Islet of Langerhans (tissue), 1 donor: ENCODE results near the gene CCDC89.
"Not testable (repeated sequence)": the region's sequence is repeated elsewhere in the genome, so short reads cannot be mapped to it uniquely, and the experiment has no call there.

Experiments used
- FAIRE-seq: peaks from one replicate; lab custom pipeline; 2011; peaks lifted over from hg19 to GRCh38; lab: Jason Lieb, UNC

CCDC89 gene

GRCh38 chr11:85685125-85685819 lies 723 bp downstream of the CCDC89 start:
- no peak for FAIRE-seq

- no peak for FAIRE-seq
These were observed 3.4 kb downstream of the CCDC89 start for GRCh38 chr11:85682330-85683305.

GRCh38 chr11:85680897-85681296 lies 5.1 kb downstream of the CCDC89 start:
- no peak for FAIRE-seq

GRCh38 chr11:85679576-85679975 lies 6.4 kb downstream of the CCDC89 start:
- FAIRE-seq: no peak

- FAIRE-seq: no peak
These were observed 12.6 kb downstream of the CCDC89 start for GRCh38 chr11:85673393-85673792.

- FAIRE-seq: no peak
These were observed 13.7 kb downstream of the CCDC89 start for GRCh38 chr11:85672105-85672902.

- not testable (repeated sequence) for FAIRE-seq
These were observed 14.9 kb downstream of the CCDC89 start for GRCh38 chr11:85670949-85671663.

GRCh38 chr11:85668157-85668556 lies 17.8 kb downstream of the CCDC89 start:
- FAIRE-seq: no peak

GRCh38 chr11:85666687-85667086 lies 19.3 kb downstream of the CCDC89 start:
- FAIRE-seq: no peak

- no peak for FAIRE-seq
These were observed 20.3 kb downstream of the CCDC89 start for GRCh38 chr11:85665733-85666132.

GRCh38 chr11:85664615-85665481 lies 21.1 kb downstream of the CCDC89 start, which contains the start of gene CREBZF:
Gene CREBZF (minus strand): TSS chr11:85665129. CDS start chr11:85664875, 254 bp downstream.
- FAIRE-seq: peak; percentile 97

- FAIRE-seq: no peak
These were observed 22.0 kb downstream of the CCDC89 start for GRCh38 chr11:85663753-85664614.

GRCh38 chr11:85663080-85663752 lies 22.8 kb downstream of the CCDC89 start:
- no peak for FAIRE-seq

- no peak for FAIRE-seq
These were observed 23.9 kb downstream of the CCDC89 start for GRCh38 chr11:85661972-85662664.

GRCh38 chr11:85658180-85658579 lies 27.8 kb downstream of the CCDC89 start:
- FAIRE-seq: no peak

- FAIRE-seq: no peak
These were observed 29.2 kb downstream of the CCDC89 start for GRCh38 chr11:85656777-85657176.

GRCh38 chr11:85654343-85654742 lies 31.7 kb downstream of the CCDC89 start:
- FAIRE-seq: not testable (repeated sequence)

- FAIRE-seq: peak; percentile 70
These were observed 33.1 kb downstream of the CCDC89 start for GRCh38 chr11:85652786-85653447.
